ENCODE data around the gene CCSER1.

- TF ChIP-seq EGR1 (IDR thresholded peaks at IDR 0.05; ENCODE audit: borderline replicate concordance, low read depth, low read length) (no peak), CTCF (IDR thresholded peaks at IDR 0.05; ENCODE audit: control extremely low read depth in 1 of 3, insufficient read depth in 1 of 3, low read depth in 1 of 3, low read length in 3 of 3) (no peak), TAF1 (IDR thresholded peaks at IDR 0.05; ENCODE audit: low read depth, low read length) (no peak)
Measured at GRCh38 chr4:90130076-90130475, 2.9 kb downstream of the CCSER1 start.
